ENCODE data around the gene DHRS11. TPM values are rescaled to one million over a fixed set of nuclear protein-coding genes. Genes with fewer than 3 reads are reported as not detected.

Gene DHRS11
- total and polyA plus RNA-seq, 2 of the 4 experiments (the other 2 are of a cell fraction): 7.0 to 14.5 TPM

- Histone ChIP-seq H3K36me3 (ENCODE audit: control insufficient read depth, insufficient read depth, low read length) (peaks cover 7% of the 10 kb centered on the region), H3K14ac (replicated peaks; ENCODE audit: low read depth, low read length) (peak overlapping the region; percentile 88; the same call in 1 of the 2 replicates), H3K4me1 (ENCODE audit: control insufficient read depth, insufficient read depth, low read length) (no peaks in the 10 kb centered on the region; the same call in 1 of the 2 replicates), H2BK15ac (ENCODE audit: low read depth, low read length) (no peak overlapping the region), H3K4ac (ENCODE audit: low read depth, low read length) (no peak overlapping the region; the same call in 1 of the 2 replicates), H4K8ac (ENCODE audit: low read depth in 2 of 2, low read length in 2 of 2) (peak overlapping the region; percentile 87 to 88; a peak in 3 of 4 replicates), H2AK5ac (ENCODE audit: low read depth, low read length) (no peak overlapping the region), H3K79me1 (ENCODE audit: low read depth in 1 of 2, low read length in 2 of 2) (peaks cover 7 to 26% of the 10 kb centered on the region in 2 experiments; a peak in 3 of 4 replicates), H3K27ac (ENCODE audit: insufficient read depth, low read length) (peak overlapping the region; percentile 96; the same call in 1 of the 2 replicates), H4K20me1 (ENCODE audit: insufficient read depth, low read length) (peaks cover 61% of the 10 kb centered on the region), H3K18ac (ENCODE audit: low read depth, low read length) (no peak overlapping the region), H2AK9ac (replicated peaks; ENCODE audit: low read depth, low read length, poor library complexity) (no peak overlapping the region), H2BK120ac (ENCODE audit: low read depth, low read length) (no peak overlapping the region), H2BK20ac (ENCODE audit: low read depth, low read length) (no peak overlapping the region), H3K9ac (ENCODE audit: low read depth, low read length) (peak overlapping the region; percentile 97), H3K23ac (ENCODE audit: low read depth, low read length) (peak overlapping the region; percentile 89), H3K4me3 (ENCODE audit: insufficient read depth, low read depth, low read length) (peak overlapping the region; percentile 86), H3K9me1 (ENCODE audit: insufficient read depth, low read length) (no peaks in the 10 kb centered on the region), H4K91ac (ENCODE audit: insufficient read depth, low read depth, low read length) (no peak overlapping the region), H3K9me3 (ENCODE audit: control insufficient read depth, insufficient read depth, low read length) (no peaks in the 10 kb centered on the region), H3K4me2 (ENCODE audit: low read depth, low read length) (peak overlapping the region; percentile 98), H3K27me3 (ENCODE audit: control insufficient read depth, insufficient read depth, low read length) (no peaks in the 10 kb centered on the region), H4K5ac (ENCODE audit: low read depth, low read length) (peak overlapping the region; percentile 74; the same call in 1 of the 2 replicates), H3K56ac (ENCODE audit: extremely low read depth, insufficient read depth, low read length) (peak overlapping the region; percentile 90), H2BK5ac (ENCODE audit: low read depth, low read length, poor library complexity, severe bottlenecking) (peak overlapping the region; percentile 89), H2AFZ (replicated peaks; ENCODE audit: low read length, poor library complexity) (no peak overlapping the region)
- intact Hi-C loops (cut with micrococcal nuclease): loop anchor here (2.0 kb wide), 1 partner anchor 14 kb away; no protein-coding TSS in a partner anchor
- WGBS, 2 experiments (ENCODE audit: extremely low coverage in 2 of 2, insufficient read length in 1 of 2): no CpG with 5 or more reads among the region's 7 CpGs
- BruUV-seq (replicated peaks): TSS peak; percentile 50
- TF ChIP-seq NFE2L2 (IDR thresholded peaks at IDR 0.05; ENCODE audit: low read depth, low read length): peak; percentile 66
- no peak for TF ChIP-seq USF2 (IDR thresholded peaks at IDR 0.05; ENCODE audit: low read depth, low read length)
- DNase-seq (no peak), ATAC-seq (ENCODE audit: low read depth) (no peak)
- in situ Hi-C loops (cut with MboI; ENCODE audit: low sequenced_read_pairs): no loop called here
- dilution Hi-C loops (cut with HindIII; ENCODE audit: low sequenced_read_pairs, unreplicated experiment): no loop called here
- POLR2A ChIA-PET (ENCODE audit: unreplicated experiment): no interaction called here
- CTCF ChIA-PET: no interaction called here
Measured at GRCh38 chr17:36546418-36547093, 45.1 kb upstream of the DHRS11 start.
